ENCODE measurements around the gene RALGDS. TPM values are rescaled to one million over a fixed set of nuclear protein-coding genes. Genes with fewer than 3 reads are reported as not detected.

The RALGDS gene
- total RNA-seq, 1 experiment from 2014 or later = 36.1 TPM

DNA sequence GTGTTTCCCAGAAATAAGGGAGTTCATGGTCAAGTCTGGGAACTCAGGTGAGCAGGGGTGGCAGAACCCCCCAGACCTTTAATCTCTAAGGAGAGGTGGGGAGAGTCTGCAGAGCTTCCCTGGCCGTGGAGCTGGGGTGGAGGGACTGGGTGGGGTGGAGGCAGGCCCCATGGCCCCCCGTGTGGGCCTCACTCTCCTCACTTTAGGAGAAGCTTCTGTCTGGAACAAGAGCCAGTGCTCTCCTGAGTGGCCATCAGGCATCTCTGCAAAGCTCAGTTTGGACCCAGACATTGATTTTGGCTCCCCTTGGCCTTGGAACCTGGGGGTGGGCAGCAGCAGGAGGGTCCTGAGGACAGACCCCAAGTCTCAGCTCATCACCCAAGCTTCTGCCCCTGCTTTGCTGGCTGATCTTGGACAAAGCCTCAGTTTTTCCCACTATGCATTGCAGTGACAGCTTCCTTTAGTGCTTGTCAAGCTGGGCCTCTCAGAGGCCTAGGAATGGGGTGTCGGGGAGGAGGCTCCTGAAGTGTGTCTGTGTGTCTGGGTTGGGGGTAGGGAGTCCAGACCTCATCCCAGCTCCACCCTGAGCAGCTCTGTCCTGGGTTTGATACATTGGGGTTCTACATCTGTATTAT lies 46.2 kb upstream of the RALGDS start:
- intact Hi-C loops (cut with micrococcal nuclease) = no loop called here
- no peaks in the 10 kb centered on the region for H3K79me2 ChIP-seq (ENCODE audit: insufficient read depth, low read length)
- no peaks in the 10 kb centered on the region for H3K36me3 ChIP-seq (ENCODE audit: control insufficient read depth in 1 of 2, insufficient read depth in 2 of 2, low read length in 2 of 2)
- H3K9me3 ChIP-seq (ENCODE audit: control insufficient read depth in 1 of 2, insufficient read depth in 1 of 2, low read depth in 1 of 2, low read length in 2 of 2) = no peaks in the 10 kb centered on the region
- no TSS peak for BruUV-seq (replicated peaks)
- H3K27ac ChIP-seq (ENCODE audit: low read depth, low read length) = no peak overlapping the region
- H3K9ac ChIP-seq (ENCODE audit: low read length) = no peak overlapping the region
- ChIA-PET RAD21 (ENCODE audit: low non-redundant PET in 1 of 2, low total read pairs in 2 of 2, uncharacterized antibody in 2 of 2, unreplicated experiment in 2 of 2) (no interaction called here), CTCF (no interaction called here), POLR2A (no interaction called here)
- no peak overlapping the region for H2AFZ ChIP-seq (ENCODE audit: low read depth, low read length, poor library complexity, severe bottlenecking)
- DNase-seq (ENCODE audit: low read depth, low spot score) (no peak), ATAC-seq (no peak)
- no peaks in the 10 kb centered on the region for H3K9me2 ChIP-seq (ENCODE audit: insufficient read depth)
- no peak overlapping the region for H3K4me3 ChIP-seq (replicated peaks in 1 of 2; ENCODE audit: low read depth in 1 of 2, low read length in 2 of 2)
- H3K27me3 ChIP-seq (ENCODE audit: insufficient read depth, low read length) = no peaks in the 10 kb centered on the region
- TF ChIP-seq EGR1 (IDR thresholded peaks at IDR 0.05; ENCODE audit: low read depth) = no peak
- TF ChIP-seq CEBPB (IDR thresholded peaks at IDR 0.05; ENCODE audit: low read depth) = no peak
- no peak for TF ChIP-seq ZNF274 (IDR thresholded peaks at IDR 0.05; ENCODE audit: low read depth, low read length)
- no peak for TF ChIP-seq POLR2AphosphoS5 (IDR thresholded peaks at IDR 0.05; ENCODE audit: low read depth, low read length)
- TF ChIP-seq YY1 (IDR thresholded peaks at IDR 0.05; ENCODE audit: extremely low read depth, insufficient replicate concordance, low read depth, low read length) = no peak
- TF ChIP-seq EZH2 (IDR thresholded peaks at IDR 0.05) = no peak
- TF ChIP-seq, protein P1, sequence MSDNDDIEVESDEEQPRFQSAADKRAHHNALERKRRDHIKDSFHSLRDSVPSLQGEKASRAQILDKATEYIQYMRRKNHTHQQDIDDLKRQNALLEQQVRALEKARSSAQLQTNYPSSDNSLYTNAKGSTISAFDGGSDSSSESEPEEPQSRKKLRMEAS (IDR thresholded peaks at IDR 0.05) = no peak
- TF ChIP-seq FOSL1 (IDR thresholded peaks at IDR 0.05; ENCODE audit: low read depth) = no peak
- TF ChIP-seq ZFX (IDR thresholded peaks at IDR 0.05) = no peak
- no peak overlapping the region for H3K4me2 ChIP-seq (ENCODE audit: low read length)
- no peaks in the 10 kb centered on the region for H3K4me1 ChIP-seq (ENCODE audit: control insufficient read depth in 1 of 2, insufficient read depth in 2 of 2, low read length in 2 of 2)
- H4K20me1 ChIP-seq (ENCODE audit: insufficient read depth) = no peaks in the 10 kb centered on the region

GRCh38 chr9:133166392-133166791 lies 45.4 kb upstream of the RALGDS start:
- CTCF ChIA-PET = interaction anchor here (1.4 kb wide), 1 partner anchor 19 kb away, joined by 5 read pairs; no protein-coding TSS in a partner anchor
- Histone ChIP-seq H3K9me2 (ENCODE audit: insufficient read depth) (no peaks in the 10 kb centered on the region), H3K36me3 (ENCODE audit: control insufficient read depth in 1 of 2, insufficient read depth in 2 of 2, low read length in 2 of 2) (no peaks in the 10 kb centered on the region), H3K4me3 (replicated peaks in 1 of 2; ENCODE audit: low read depth in 1 of 2, low read length in 2 of 2) (no peak overlapping the region), H3K9me3 (ENCODE audit: control insufficient read depth in 1 of 2, insufficient read depth in 1 of 2, low read depth in 1 of 2, low read length in 2 of 2) (no peaks in the 10 kb centered on the region), H3K27ac (ENCODE audit: low read depth, low read length) (no peak overlapping the region), H3K79me2 (ENCODE audit: insufficient read depth, low read length) (no peaks in the 10 kb centered on the region), H3K9ac (ENCODE audit: low read length) (no peak overlapping the region), H3K27me3 (ENCODE audit: insufficient read depth, low read length) (no peaks in the 10 kb centered on the region), H4K20me1 (ENCODE audit: insufficient read depth) (no peaks in the 10 kb centered on the region), H2AFZ (ENCODE audit: low read depth, low read length, poor library complexity, severe bottlenecking) (no peak overlapping the region), H3K4me1 (ENCODE audit: control insufficient read depth in 1 of 2, insufficient read depth in 2 of 2, low read length in 2 of 2) (no peaks in the 10 kb centered on the region), H3K4me2 (ENCODE audit: low read length) (no peak overlapping the region)
- intact Hi-C loops (cut with micrococcal nuclease) = no loop called here
- RAD21 ChIA-PET (ENCODE audit: low non-redundant PET in 1 of 2, low total read pairs in 2 of 2, uncharacterized antibody in 2 of 2, unreplicated experiment in 2 of 2) = no interaction called here
- DNase-seq (ENCODE audit: low read depth, low spot score) (no peak), ATAC-seq (no peak)
- POLR2A ChIA-PET = no interaction called here
- no TSS peak for BruUV-seq (replicated peaks)
- TF ChIP-seq EGR1 (IDR thresholded peaks at IDR 0.05; ENCODE audit: low read depth) (no peak), ZFX (IDR thresholded peaks at IDR 0.05) (no peak), YY1 (IDR thresholded peaks at IDR 0.05; ENCODE audit: extremely low read depth, insufficient replicate concordance, low read depth, low read length) (no peak), TCF7L2 (IDR thresholded peaks at IDR 0.05; ENCODE audit: borderline replicate concordance, extremely low read depth, insufficient read depth, insufficient read length) (no peak), ZNF274 (IDR thresholded peaks at IDR 0.05; ENCODE audit: low read depth, low read length) (no peak), POLR2A (IDR thresholded peaks at IDR 0.05; ENCODE audit: borderline replicate concordance, extremely low read depth, insufficient read depth, insufficient read length) (no peak), EZH2phosphoT487 (IDR thresholded peaks at IDR 0.05; ENCODE audit: borderline replicate concordance) (no peak), SRF (IDR thresholded peaks at IDR 0.05; ENCODE audit: low read depth) (no peak), JUND (IDR thresholded peaks at IDR 0.05) (no peak), FOSL1 (IDR thresholded peaks at IDR 0.05; ENCODE audit: low read depth) (no peak), EZH2 (IDR thresholded peaks at IDR 0.05) (no peak), POLR2AphosphoS5 (IDR thresholded peaks at IDR 0.05; ENCODE audit: low read depth, low read length) (no peak), RAD21 (IDR thresholded peaks at IDR 0.05; ENCODE audit: low read depth) (no peak)
- TF ChIP-seq, protein P1 (IDR thresholded peaks at IDR 0.05) = no peak
- TF ChIP-seq, protein P2, sequence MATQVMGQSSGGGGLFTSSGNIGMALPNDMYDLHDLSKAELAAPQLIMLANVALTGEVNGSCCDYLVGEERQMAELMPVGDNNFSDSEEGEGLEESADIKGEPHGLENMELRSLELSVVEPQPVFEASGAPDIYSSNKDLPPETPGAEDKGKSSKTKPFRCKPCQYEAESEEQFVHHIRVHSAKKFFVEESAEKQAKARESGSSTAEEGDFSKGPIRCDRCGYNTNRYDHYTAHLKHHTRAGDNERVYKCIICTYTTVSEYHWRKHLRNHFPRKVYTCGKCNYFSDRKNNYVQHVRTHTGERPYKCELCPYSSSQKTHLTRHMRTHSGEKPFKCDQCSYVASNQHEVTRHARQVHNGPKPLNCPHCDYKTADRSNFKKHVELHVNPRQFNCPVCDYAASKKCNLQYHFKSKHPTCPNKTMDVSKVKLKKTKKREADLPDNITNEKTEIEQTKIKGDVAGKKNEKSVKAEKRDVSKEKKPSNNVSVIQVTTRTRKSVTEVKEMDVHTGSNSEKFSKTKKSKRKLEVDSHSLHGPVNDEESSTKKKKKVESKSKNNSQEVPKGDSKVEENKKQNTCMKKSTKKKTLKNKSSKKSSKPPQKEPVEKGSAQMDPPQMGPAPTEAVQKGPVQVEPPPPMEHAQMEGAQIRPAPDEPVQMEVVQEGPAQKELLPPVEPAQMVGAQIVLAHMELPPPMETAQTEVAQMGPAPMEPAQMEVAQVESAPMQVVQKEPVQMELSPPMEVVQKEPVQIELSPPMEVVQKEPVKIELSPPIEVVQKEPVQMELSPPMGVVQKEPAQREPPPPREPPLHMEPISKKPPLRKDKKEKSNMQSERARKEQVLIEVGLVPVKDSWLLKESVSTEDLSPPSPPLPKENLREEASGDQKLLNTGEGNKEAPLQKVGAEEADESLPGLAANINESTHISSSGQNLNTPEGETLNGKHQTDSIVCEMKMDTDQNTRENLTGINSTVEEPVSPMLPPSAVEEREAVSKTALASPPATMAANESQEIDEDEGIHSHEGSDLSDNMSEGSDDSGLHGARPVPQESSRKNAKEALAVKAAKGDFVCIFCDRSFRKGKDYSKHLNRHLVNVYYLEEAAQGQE (IDR thresholded peaks at IDR 0.05; ENCODE audit: low read depth) = no peak
